GM20431 (cell line): Measurements from ENCODE around the gene PHLDB2.

Source experiments
- in situ Hi-C: fragments of 300-500 bp; cut with MseI, MboI; formaldehyde crosslinking; loops from one replicate; pipeline ENCODE4 v1.15.0; 2020; ENCODE audit warnings: low sequenced_read_pairs; ENCODE audit not compliant: unreplicated experiment

The PHLDB2 gene

GRCh38 chr3:111848778-111849177, 10.3 kb upstream of the PHLDB2 start:
- in situ Hi-C loops, result no loop called here

GRCh38 chr3:111850537-111850936, 8.5 kb upstream of the PHLDB2 start:
- in situ Hi-C loops, result no loop called here

- in situ Hi-C loops, result no loop called here
These were observed 7.5 kb upstream of the PHLDB2 start for GRCh38 chr3:111851511-111851954.

GRCh38 chr3:111852540-111852939, 6.5 kb upstream of the PHLDB2 start:
- in situ Hi-C loops, result no loop called here

- in situ Hi-C loops, result no loop called here
These were observed 6.0 kb upstream of the PHLDB2 start for GRCh38 chr3:111853068-111853467.

- in situ Hi-C loops, result no loop called here
These were observed 4.1 kb upstream of the PHLDB2 start for GRCh38 chr3:111854990-111855389.

- in situ Hi-C loops, result no loop called here
These were observed 2.6 kb upstream of the PHLDB2 start for GRCh38 chr3:111856501-111856900.

GRCh38 chr3:111857474-111857873, 1.6 kb upstream of the PHLDB2 start:
- in situ Hi-C loops, result no loop called here

- in situ Hi-C loops, result no loop called here
These were observed 423 bp upstream of the PHLDB2 start for GRCh38 chr3:111858642-111859041.

- in situ Hi-C loops, result no loop called here
These were observed 1.2 kb downstream of the PHLDB2 start for GRCh38 chr3:111859974-111860859.

- in situ Hi-C loops, result no loop called here
These were observed 2.3 kb downstream of the PHLDB2 start for GRCh38 chr3:111861391-111861790.

- in situ Hi-C loops, result no loop called here
These were observed 3.4 kb downstream of the PHLDB2 start for GRCh38 chr3:111862415-111862814.

GRCh38 chr3:111862974-111863373, 3.9 kb downstream of the PHLDB2 start:
- in situ Hi-C loops, result no loop called here

GRCh38 chr3:111863942-111864694, 5.1 kb downstream of the PHLDB2 start:
- in situ Hi-C loops, result no loop called here

- in situ Hi-C loops, result no loop called here
These were observed 6.0 kb downstream of the PHLDB2 start for GRCh38 chr3:111864821-111865656.

- in situ Hi-C loops, result no loop called here
These were observed 8.9 kb downstream of the PHLDB2 start for GRCh38 chr3:111867889-111868426.

GRCh38 chr3:111870620-111871019, 11.6 kb downstream of the PHLDB2 start:
- in situ Hi-C loops, result no loop called here

GRCh38 chr3:111871809-111872623, 13.0 kb downstream of the PHLDB2 start:
- in situ Hi-C loops, result no loop called here

GRCh38 chr3:111872979-111873378, 13.9 kb downstream of the PHLDB2 start:
- in situ Hi-C loops, result no loop called here
